ENCODE measurements around the gene TSNAX.
"Not testable (repeated sequence)": the region's sequence is repeated elsewhere in the genome, so short reads cannot be mapped to it uniquely, and the experiment has no call there.

Gene TSNAX

DNA sequence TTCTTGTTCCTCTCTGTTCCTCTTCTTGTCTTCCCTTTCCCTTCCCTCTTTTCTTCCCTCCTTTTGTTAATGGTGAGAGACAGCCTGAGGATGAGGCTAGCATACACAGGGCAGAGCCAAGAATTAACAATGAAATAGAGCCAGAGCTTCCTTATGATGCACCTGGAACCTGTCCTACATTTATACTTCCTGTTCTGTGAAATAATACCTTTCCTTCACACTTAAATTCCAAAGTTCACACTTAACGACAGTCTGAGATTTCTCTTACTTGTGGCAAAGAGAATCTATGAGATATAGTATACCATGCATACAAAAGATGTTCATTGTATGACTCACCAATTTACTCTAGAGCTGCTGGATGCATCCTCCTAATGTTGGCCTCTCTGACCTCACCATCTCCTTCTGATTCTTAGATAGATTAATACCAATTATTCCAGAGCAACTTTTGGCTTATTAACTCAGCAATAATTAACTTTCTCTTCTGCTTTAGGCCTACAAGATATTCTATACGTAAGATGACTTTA, 30.8 kb upstream of the TSNAX start:
- Histone ChIP-seq H3K4me3 (replicated peaks; ENCODE audit: insufficient read depth, low read length) (no peak overlapping the region), H3K27ac (replicated peaks) (no peak overlapping the region), H3K27me3 (ENCODE audit: insufficient read depth, poor library complexity, severe bottlenecking) (no peaks in the 10 kb centered on the region)
- TF ChIP-seq SPI1 (IDR thresholded peaks at IDR 0.05; ENCODE audit: borderline replicate concordance, low read depth) = no peak
- no peak for TF ChIP-seq GABPA (IDR thresholded peaks at IDR 0.05; ENCODE audit: low read depth)
- no peak for TF ChIP-seq CTCF (IDR thresholded peaks at IDR 0.05; ENCODE audit: insufficient read depth, low read length)
- TF ChIP-seq REST (IDR thresholded peaks at IDR 0.05; ENCODE audit: insufficient replicate concordance, low read depth) = no peak
- no peak for TF ChIP-seq POLR2AphosphoS5 (IDR thresholded peaks at IDR 0.05; ENCODE audit: low read depth)
- DNase-seq (ENCODE audit: low read depth in 1 of 2, low spot score in 1 of 2) = no peak

- H3K4me3 ChIP-seq (replicated peaks; ENCODE audit: insufficient read depth, low read length) = no peak overlapping the region
- H3K27ac ChIP-seq (replicated peaks) = no peak overlapping the region
- TF ChIP-seq REST (IDR thresholded peaks at IDR 0.05; ENCODE audit: insufficient replicate concordance, low read depth) = no peak
- TF ChIP-seq GABPA (IDR thresholded peaks at IDR 0.05; ENCODE audit: low read depth) = no peak
- no peak for TF ChIP-seq POLR2AphosphoS5 (IDR thresholded peaks at IDR 0.05; ENCODE audit: low read depth)
- TF ChIP-seq CTCF (IDR thresholded peaks at IDR 0.05; ENCODE audit: insufficient read depth, low read length) = no peak
- TF ChIP-seq SPI1 (IDR thresholded peaks at IDR 0.05; ENCODE audit: borderline replicate concordance, low read depth) = no peak
- DNase-seq (ENCODE audit: low read depth in 1 of 2, low spot score in 1 of 2) = no peak
- H3K27me3 ChIP-seq (ENCODE audit: insufficient read depth, poor library complexity, severe bottlenecking) = no peaks in the 10 kb centered on the region
These were observed 29.2 kb upstream of the TSNAX start for GRCh38 chr1:231499148-231499763.

DNA sequence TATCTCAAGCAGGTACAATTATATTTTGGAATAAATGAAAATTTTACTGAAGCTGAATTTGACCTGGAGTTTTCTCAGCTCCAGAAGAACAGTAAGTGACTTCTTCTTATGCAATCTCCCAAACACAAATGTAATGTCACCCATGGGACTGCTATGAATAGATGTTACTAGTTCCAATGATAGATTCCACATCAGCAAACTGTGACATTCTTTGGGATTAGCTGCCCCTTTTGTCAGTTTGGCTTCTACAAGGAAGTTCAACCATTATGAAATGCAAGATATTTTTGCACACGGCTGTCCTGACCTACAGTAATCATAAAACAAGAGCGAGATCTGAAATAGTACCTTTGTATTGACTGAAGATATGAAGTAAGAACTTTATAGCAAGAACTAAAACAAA, 27.8 kb upstream of the TSNAX start:
- TF ChIP-seq CTCF (IDR thresholded peaks at IDR 0.05; ENCODE audit: insufficient read depth, low read length) (no peak), REST (IDR thresholded peaks at IDR 0.05; ENCODE audit: insufficient replicate concordance, low read depth) (no peak), SPI1 (IDR thresholded peaks at IDR 0.05; ENCODE audit: borderline replicate concordance, low read depth) (no peak), POLR2AphosphoS5 (IDR thresholded peaks at IDR 0.05; ENCODE audit: low read depth) (no peak), GABPA (IDR thresholded peaks at IDR 0.05; ENCODE audit: low read depth) (no peak)
- H3K27me3 ChIP-seq (ENCODE audit: insufficient read depth, poor library complexity, severe bottlenecking) = no peaks in the 10 kb centered on the region
- no peak overlapping the region for H3K27ac ChIP-seq (replicated peaks)
- no peak for DNase-seq (ENCODE audit: low read depth in 1 of 2, low spot score in 1 of 2)
- no peak overlapping the region for H3K4me3 ChIP-seq (replicated peaks; ENCODE audit: insufficient read depth, low read length)

GRCh38 chr1:231503168-231503567, 25.3 kb upstream of the TSNAX start:
- not testable (repeated sequence) for H3K27me3 ChIP-seq (ENCODE audit: insufficient read depth, poor library complexity, severe bottlenecking); H3K27ac ChIP-seq (replicated peaks); DNase-seq (ENCODE audit: low read depth in 1 of 2, low spot score in 1 of 2); H3K4me3 ChIP-seq (replicated peaks; ENCODE audit: insufficient read depth, low read length)

All from HL-60 (cell line).